ENCODE data around the gene PPP2CA.
A peak's percentile ranks its signal among the peaks of the same experiment; 100 is the strongest.
"Not testable (repeated sequence)": the region's sequence is repeated elsewhere in the genome, so short reads cannot be mapped to it uniquely, and the experiment has no call there.

Gene PPP2CA

GRCh38 chr5:134189031-134189430 lies 36.8 kb downstream of the PPP2CA start:
- DNase-seq (ENCODE audit: low read depth): no peak

GRCh38 chr5:134188092-134188491 lies 37.8 kb downstream of the PPP2CA start:
- DNase-seq (ENCODE audit: low read depth): no peak

- peak; percentile 57 for DNase-seq (ENCODE audit: low read depth)
Measured at GRCh38 chr5:134184155-134185135, 41.4 kb downstream of the PPP2CA start.

GRCh38 chr5:134183481-134183880 lies 42.4 kb downstream of the PPP2CA start:
- no peak for DNase-seq (ENCODE audit: low read depth)

GRCh38 chr5:134178096-134178419 lies 47.8 kb downstream of the PPP2CA start:
- no peak for DNase-seq (ENCODE audit: low read depth)

GRCh38 chr5:134177369-134178095 lies 48.3 kb downstream of the PPP2CA start:
- no peak for DNase-seq (ENCODE audit: low read depth)

GRCh38 chr5:134176511-134177368 lies 49.1 kb downstream of the PPP2CA start, which contains the start of gene SKP1:
SKP1 (minus strand) TSS chr5:134176950; CDS start chr5:134174022, 2,928 bp downstream.
- DNase-seq (ENCODE audit: low read depth): peak; percentile 78

GRCh38 chr5:134175921-134176510 lies 49.9 kb downstream of the PPP2CA start:
- DNase-seq (ENCODE audit: low read depth): no peak

GRCh38 chr5:134174841-134175839 lies 50.7 kb downstream of the PPP2CA start:
- DNase-seq (ENCODE audit: low read depth): no peak

GRCh38 chr5:134171972-134172371 lies 53.9 kb downstream of the PPP2CA start:
- DNase-seq (ENCODE audit: low read depth): no peak

- no peak for DNase-seq (ENCODE audit: low read depth)
Measured at GRCh38 chr5:134162592-134162991, 63.3 kb downstream of the PPP2CA start.

GRCh38 chr5:134161513-134162395 lies 64.1 kb downstream of the PPP2CA start:
- no peak for DNase-seq (ENCODE audit: low read depth)

- no peak for DNase-seq (ENCODE audit: low read depth)
Measured at GRCh38 chr5:134153657-134154056, 72.2 kb downstream of the PPP2CA start.

- no peak for DNase-seq (ENCODE audit: low read depth)
Measured at GRCh38 chr5:134153241-134153640, 72.6 kb downstream of the PPP2CA start.

GRCh38 chr5:134152173-134152832 lies 73.6 kb downstream of the PPP2CA start:
- DNase-seq (ENCODE audit: low read depth): not testable (repeated sequence)

- DNase-seq (ENCODE audit: low read depth): no peak
Measured at GRCh38 chr5:134151723-134152122, 74.2 kb downstream of the PPP2CA start.

GRCh38 chr5:134149571-134150303 lies 76.1 kb downstream of the PPP2CA start:
- no peak for DNase-seq (ENCODE audit: low read depth)

GRCh38 chr5:134148986-134149539 lies 76.8 kb downstream of the PPP2CA start:
- DNase-seq (ENCODE audit: low read depth): no peak

Data from activated T-helper 9 cell treated with anti-CD3 and anti-CD28 coated beads, Interleukin-2, amount 50 U/mL, for 16 hours (primary cell).